ENCODE data around the gene SEMA6C. TPM values are rescaled to one million over a fixed set of nuclear protein-coding genes. Genes with fewer than 3 reads are reported as not detected.

Gene SEMA6C
- total and polyA plus RNA-seq, 7 experiments from 2014 or later, result 0.56 to 12.4 (median 3.6) TPM

DNA sequence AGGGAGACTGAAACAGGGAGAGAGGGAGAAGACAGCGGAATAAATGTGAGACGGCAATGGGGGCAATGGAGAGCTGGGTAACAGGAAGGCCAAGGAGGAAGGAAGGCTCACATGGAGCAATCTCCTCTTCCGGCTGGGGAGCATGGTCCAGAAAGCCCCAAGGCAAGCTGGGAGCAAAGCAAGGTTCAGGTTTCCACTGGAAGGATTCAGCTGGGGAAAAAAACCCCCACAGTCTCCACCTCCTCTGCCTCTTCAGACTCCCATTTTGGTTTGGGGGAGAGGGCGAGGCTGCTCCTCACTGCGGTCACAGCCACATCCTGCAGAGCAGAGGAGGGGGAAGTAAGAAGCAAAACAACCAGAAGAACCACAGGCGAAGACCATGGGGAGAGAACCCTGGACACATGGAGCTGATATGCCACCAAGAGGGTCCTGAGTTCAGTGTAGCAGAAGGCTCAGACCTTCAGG lies 10.7 kb upstream of the SEMA6C start:
- Histone ChIP-seq H3K4me1 (ENCODE audit: control insufficient read depth in 2 of 2, insufficient read depth in 2 of 2, low read length in 2 of 2) (peaks cover 23 to 27% of the 10 kb centered on the region in 2 donors), H3K36me3 (ENCODE audit: control insufficient read depth in 2 of 3, insufficient read depth in 3 of 3, low read length in 3 of 3) (peaks cover 0 to 16% (median 3%) of the 10 kb centered on the region in 3 experiments), H3K4me3 (ENCODE audit: low read length) (peak overlapping the region; percentile 98), H3K27ac (ENCODE audit: low read depth, low read length) (peak overlapping the region; percentile 78), H3K9me3 (ENCODE audit: control insufficient read depth in 2 of 3, low read length in 3 of 3) (no peaks in the 10 kb centered on the region), H3K27me3 (ENCODE audit: control insufficient read depth in 2 of 2, insufficient read depth in 2 of 2, low read length in 2 of 2) (no peaks in the 10 kb centered on the region)
- DNase-seq (peak in 8 of 9 donors; percentile 65 to 80 (median 74)), ATAC-seq (peak; percentile 55)
- H3K27ac Mint-ChIP-seq, result peak overlapping the region; percentile 88 to 97 (median 95)
- H3K9me3 Mint-ChIP-seq, result no peaks in the 10 kb centered on the region
- no peaks in the 10 kb centered on the region for H3K27me3 Mint-ChIP-seq
- peak overlapping the region; percentile 93 to 100 (median 99) for H3K4me3 Mint-ChIP-seq
- peaks cover 0 to 42% (median 28%) of the 10 kb centered on the region in 5 donors for H3K36me3 Mint-ChIP-seq
- peaks cover 39 to 67% (median 52%) of the 10 kb centered on the region in 7 donors for H3K4me1 Mint-ChIP-seq
- ChIA-PET POLR2A (interaction anchor here (0.5 to 6.9 kb wide), 45 partner anchors 9 to 793 kb away, joined by 3 to 76 read pairs (median 4); partner anchors contain the start of genes C1orf56, CDC42SE1, LYSMD1 and MCL1), CTCF (interaction anchor here (0.5 to 6.6 kb wide), 29 partner anchors 9 to 594 kb away, joined by 3 to 130 read pairs (median 4); partner anchors contain the start of genes C1orf56, CDC42SE1, GABPB2 and LYSMD1)
- intact Hi-C loops (cut with micrococcal nuclease), result loop anchor here (1.0 to 10.0 kb wide), 9 partner anchors 8 to 542 kb away; partner anchors contain the start of genes LYSMD1 (in 2 of the 2), GOLPH3L (in 1 of the 2), MINDY1 (in 1 of the 2) and PIP5K1A (in 1 of the 2)

DNA sequence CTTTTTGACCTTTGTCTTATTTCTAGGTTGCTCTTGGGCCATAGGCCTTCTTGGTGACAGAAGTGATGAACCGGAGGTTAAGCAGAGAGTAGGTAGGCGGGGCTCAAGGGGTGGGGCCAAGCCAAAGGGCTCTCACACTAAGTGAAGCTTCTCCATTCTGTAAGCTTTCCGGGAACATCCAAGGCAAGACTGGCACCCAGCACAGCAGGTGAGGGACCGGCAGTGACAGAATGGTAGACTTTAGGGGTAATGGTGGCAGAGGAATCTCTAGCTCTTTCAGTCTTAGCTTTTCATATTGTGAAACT lies 10.0 kb upstream of the SEMA6C start, which contains the start of gene TNFAIP8L2:
Gene TNFAIP8L2 (plus strand): TSS at position 135 of the 305 bp plus-strand sequence. CDS start 2,049 bp downstream, outside the sequence.
- Histone ChIP-seq H3K9me3 (ENCODE audit: control insufficient read depth in 2 of 3, low read length in 3 of 3) (no peaks in the 10 kb centered on the region), H3K4me3 (ENCODE audit: low read length) (peak within 1 kb of the TSS; percentile 98), H3K4me1 (ENCODE audit: control insufficient read depth in 2 of 2, insufficient read depth in 2 of 2, low read length in 2 of 2) (peaks cover 23 to 27% of the 10 kb centered on the region in 2 donors), H3K36me3 (ENCODE audit: control insufficient read depth in 2 of 3, insufficient read depth in 3 of 3, low read length in 3 of 3) (peaks cover 0 to 16% (median 3%) of the 10 kb centered on the region in 3 experiments), H3K27me3 (ENCODE audit: control insufficient read depth in 2 of 2, insufficient read depth in 2 of 2, low read length in 2 of 2) (no peaks in the 10 kb centered on the region), H3K27ac (ENCODE audit: low read depth, low read length) (peak within 1 kb of the TSS; percentile 78)
- DNase-seq, result peak in 7 of 9 donors; percentile 50 to 75 (median 66)
- Mint-ChIP-seq H3K36me3 (peaks cover 0 to 36% (median 23%) of the 10 kb centered on the region in 5 donors), H3K4me3 (peak within 1 kb of the TSS; percentile 93 to 100 (median 99)), H3K4me1 (peaks cover 34 to 61% (median 46%) of the 10 kb centered on the region in 7 donors), H3K27me3 (no peaks in the 10 kb centered on the region), H3K27ac (peak within 1 kb of the TSS; percentile 88 to 97 (median 95)), H3K9me3 (no peaks in the 10 kb centered on the region)
- ATAC-seq, result peak; percentile 90
- POLR2A ChIA-PET, result interaction anchor here (0.5 to 6.9 kb wide), 38 partner anchors 9 to 793 kb away, joined by 3 to 76 read pairs (median 4); partner anchors contain the start of genes C1orf56, CDC42SE1, LYSMD1 and MINDY1
- intact Hi-C loops (cut with micrococcal nuclease), result loop anchor here (1.0 to 10.0 kb wide), 18 partner anchors 10 to 595 kb away; partner anchors contain the start of genes SEMA6C (in 2 of the 2), GABPB2 (in 1 of the 2), GOLPH3L (in 1 of the 2) and MINDY1 (in 1 of the 2)
- CTCF ChIA-PET, result interaction anchor here (0.5 to 6.6 kb wide), 23 partner anchors 9 to 593 kb away, joined by 3 to 130 read pairs (median 4); partner anchors contain the start of genes C1orf56, CDC42SE1, GABPB2 and LYSMD1

DNA sequence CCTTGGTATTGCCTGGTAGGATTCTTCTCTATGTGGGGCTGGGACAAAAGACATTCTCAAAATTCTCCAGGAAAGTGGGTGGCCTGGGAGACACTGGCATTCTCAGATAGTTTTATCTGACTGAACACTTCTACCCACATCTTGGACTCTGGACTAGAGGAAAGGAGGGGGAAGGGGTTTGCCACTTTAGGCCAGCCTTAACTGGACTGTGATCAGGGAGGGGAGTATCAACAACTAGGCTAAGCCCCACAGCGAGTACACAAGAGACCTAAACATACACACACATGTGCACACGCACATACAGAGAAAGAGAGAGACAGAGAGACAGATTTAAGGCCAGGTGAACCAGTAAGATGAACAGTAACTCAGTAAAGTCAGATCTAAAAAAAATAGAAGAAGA lies 1.2 kb upstream of the SEMA6C start:
- ChIA-PET POLR2A (interaction anchor here (1.0 to 3.0 kb wide), 5 partner anchors 10 to 85 kb away, joined by 3 to 20 read pairs (median 3); partner anchors contain the start of genes LYSMD1, SCNM1, TNFAIP8L2 and VPS72), CTCF (interaction anchor here (1.2 to 1.9 kb wide), 3 partner anchors 9 to 88 kb away, joined by 3 to 6 read pairs (median 3); partner anchors contain the start of genes CDC42SE1 and TNFAIP8L2)
- no peaks in the 10 kb centered on the region for H3K9me3 Mint-ChIP-seq
- Histone ChIP-seq H3K4me3 (ENCODE audit: low read length) (no peak overlapping the region), H3K4me1 (ENCODE audit: control insufficient read depth in 2 of 2, insufficient read depth in 2 of 2, low read length in 2 of 2) (no peaks in the 10 kb centered on the region), H3K9me3 (ENCODE audit: control insufficient read depth in 2 of 3, low read length in 3 of 3) (no peaks in the 10 kb centered on the region), H3K36me3 (ENCODE audit: control insufficient read depth in 2 of 3, insufficient read depth in 3 of 3, low read length in 3 of 3) (peaks cover 0 to 4% (median 0%) of the 10 kb centered on the region in 3 experiments), H3K27me3 (ENCODE audit: control insufficient read depth in 2 of 2, insufficient read depth in 2 of 2, low read length in 2 of 2) (no peaks in the 10 kb centered on the region), H3K27ac (ENCODE audit: low read depth, low read length) (no peak overlapping the region)
- intact Hi-C loops (cut with micrococcal nuclease), result loop anchor here in 1 of 2 donors (2.0 kb wide), 1 partner anchor 77 kb away; the partner anchor contains the start of gene GABPB2
- H3K36me3 Mint-ChIP-seq, result peaks cover 0 to 1% (median 0%) of the 10 kb centered on the region in 5 donors
- peaks cover 0 to 23% (median 0%) of the 10 kb centered on the region in 5 donors for H3K27me3 Mint-ChIP-seq
- H3K4me3 Mint-ChIP-seq, result peak overlapping the region; percentile 91 to 99 (median 98)
- H3K27ac Mint-ChIP-seq, result peak overlapping the region in 6 of 9 donors; percentile 65 to 93 (median 84)
- no peak for ATAC-seq
- H3K4me1 Mint-ChIP-seq, result peaks cover 12 to 24% (median 22%) of the 10 kb centered on the region in 7 donors
- DNase-seq, result no peak

DNA sequence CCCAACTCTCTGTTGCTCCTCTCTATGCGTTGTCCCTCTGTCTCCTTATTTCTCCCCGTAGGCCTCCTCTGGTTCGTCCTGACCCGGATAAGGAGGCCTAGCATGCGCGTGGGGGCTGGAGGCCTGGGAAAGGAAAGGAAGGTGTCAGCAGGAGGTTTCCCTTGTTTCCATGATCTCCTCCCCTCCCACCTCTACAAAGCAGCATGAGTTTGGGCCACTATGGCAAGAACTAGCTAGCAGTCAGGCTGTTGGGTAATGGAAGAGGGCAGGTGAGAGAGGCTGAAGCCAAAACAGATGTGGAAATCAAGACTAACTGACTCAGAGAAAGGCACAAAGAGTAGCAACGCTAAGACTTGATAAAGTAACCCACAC lies 687 bp upstream of the SEMA6C start:
- H3K4me3 Mint-ChIP-seq, result peak overlapping the region; percentile 91 to 99 (median 98)
- CTCF ChIA-PET, result interaction anchor here (0.7 to 1.9 kb wide), 4 partner anchors 9 to 47 kb away, joined by 3 to 8 read pairs (median 5); partner anchors contain the start of gene TNFAIP8L2
- Histone ChIP-seq H3K27me3 (ENCODE audit: control insufficient read depth in 2 of 2, insufficient read depth in 2 of 2, low read length in 2 of 2) (no peaks in the 10 kb centered on the region), H3K27ac (ENCODE audit: low read depth, low read length) (peak overlapping the region; percentile 67), H3K36me3 (ENCODE audit: control insufficient read depth in 2 of 3, insufficient read depth in 3 of 3, low read length in 3 of 3) (peaks cover 0 to 4% (median 0%) of the 10 kb centered on the region in 3 experiments), H3K9me3 (ENCODE audit: control insufficient read depth in 2 of 3, low read length in 3 of 3) (no peaks in the 10 kb centered on the region), H3K4me3 (ENCODE audit: low read length) (peak overlapping the region; percentile 66), H3K4me1 (ENCODE audit: control insufficient read depth in 2 of 2, insufficient read depth in 2 of 2, low read length in 2 of 2) (no peaks in the 10 kb centered on the region)
- DNase-seq, result no peak
- POLR2A ChIA-PET, result interaction anchor here (0.6 to 3.0 kb wide), 7 partner anchors 10 to 84 kb away, joined by 3 to 20 read pairs (median 3); partner anchors contain the start of genes LYSMD1, SCNM1 and TNFAIP8L2
- peak overlapping the region; percentile 66 to 94 (median 87) for H3K27ac Mint-ChIP-seq
- H3K4me1 Mint-ChIP-seq, result peaks cover 12 to 24% (median 22%) of the 10 kb centered on the region in 7 donors
- intact Hi-C loops (cut with micrococcal nuclease), result loop anchor here in 1 of 2 donors (2.0 kb wide), 1 partner anchor 76 kb away; the partner anchor contains the start of gene GABPB2
- H3K27me3 Mint-ChIP-seq, result peaks cover 0 to 23% (median 0%) of the 10 kb centered on the region in 5 donors
- ATAC-seq, result no peak
- no peaks in the 10 kb centered on the region for H3K9me3 Mint-ChIP-seq
- H3K36me3 Mint-ChIP-seq, result peaks cover 0 to 1% (median 0%) of the 10 kb centered on the region in 5 donors

DNA sequence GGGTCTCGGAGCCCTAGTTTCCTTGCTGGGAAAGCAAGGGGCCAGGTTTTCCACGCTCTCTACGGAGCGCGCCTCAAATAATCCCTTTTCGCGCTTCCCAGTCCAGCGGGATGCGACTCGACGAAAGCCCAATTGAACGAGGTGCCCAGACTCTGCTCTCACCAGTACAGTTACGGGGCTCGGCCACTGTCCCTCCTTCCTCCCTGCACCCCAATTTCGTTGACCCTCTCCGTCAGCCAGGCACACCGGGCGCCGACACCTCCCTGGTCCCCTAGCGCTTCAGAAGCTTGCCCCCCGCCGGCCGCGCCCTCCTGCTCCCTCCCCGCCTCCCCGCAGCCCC lies 389 bp downstream of the SEMA6C start:
- Histone ChIP-seq H3K4me1 (ENCODE audit: control insufficient read depth in 2 of 2, insufficient read depth in 2 of 2, low read length in 2 of 2) (no peaks in the 10 kb centered on the region), H3K36me3 (ENCODE audit: control insufficient read depth in 2 of 3, insufficient read depth in 3 of 3, low read length in 3 of 3) (peaks cover 0 to 4% (median 0%) of the 10 kb centered on the region in 3 experiments), H3K9me3 (ENCODE audit: control insufficient read depth in 2 of 3, low read length in 3 of 3) (no peaks in the 10 kb centered on the region), H3K4me3 (ENCODE audit: low read length) (peak overlapping the region; percentile 66), H3K27ac (ENCODE audit: low read depth, low read length) (peak overlapping the region; percentile 67), H3K27me3 (ENCODE audit: control insufficient read depth in 2 of 2, insufficient read depth in 2 of 2, low read length in 2 of 2) (no peaks in the 10 kb centered on the region)
- H3K9me3 Mint-ChIP-seq, result no peaks in the 10 kb centered on the region
- intact Hi-C loops (cut with micrococcal nuclease), result loop anchor here (1.0 to 2.0 kb wide), 4 partner anchors 10 to 75 kb away; partner anchors contain the start of genes TNFAIP8L2 (in 2 of the 2), GABPB2 (in 1 of the 2) and LYSMD1 (in 1 of the 2)
- H3K36me3 Mint-ChIP-seq, result peaks cover 0 to 1% (median 0%) of the 10 kb centered on the region in 5 donors
- ATAC-seq (peak; percentile 9), DNase-seq (no peak)
- peak overlapping the region in 6 of 9 donors; percentile 48 to 94 (median 81) for H3K27ac Mint-ChIP-seq
- peaks cover 12 to 24% (median 22%) of the 10 kb centered on the region in 7 donors for H3K4me1 Mint-ChIP-seq
- peaks cover 0 to 23% (median 0%) of the 10 kb centered on the region in 5 donors for H3K27me3 Mint-ChIP-seq
- ChIA-PET CTCF (interaction anchor here (0.9 kb wide), 1 partner anchor 121 kb away, joined by 5 read pairs; no protein-coding TSS in a partner anchor), POLR2A (interaction anchor here (1.0 to 3.0 kb wide), 5 partner anchors 11 to 46 kb away, joined by 3 to 20 read pairs (median 6); partner anchors contain the start of gene TNFAIP8L2)
- peak overlapping the region; percentile 91 to 99 (median 98) for H3K4me3 Mint-ChIP-seq

Data from naive thymus-derived CD4-positive, alpha-beta T cell (primary cell).